Stromal cell of bone marrow (primary cell): ENCODE results near the gene CHD9NB.

Source experiments
- DNase-seq: peaks from one replicate; pipeline ENCODE4 v3.0.0-alpha.2; 2012; ENCODE audit warnings: low read depth

Gene CHD9NB

GRCh38 chr16:53031323-53031942 is 21.3 kb downstream of the CHD9NB start:
- no peak for DNase-seq

DNA sequence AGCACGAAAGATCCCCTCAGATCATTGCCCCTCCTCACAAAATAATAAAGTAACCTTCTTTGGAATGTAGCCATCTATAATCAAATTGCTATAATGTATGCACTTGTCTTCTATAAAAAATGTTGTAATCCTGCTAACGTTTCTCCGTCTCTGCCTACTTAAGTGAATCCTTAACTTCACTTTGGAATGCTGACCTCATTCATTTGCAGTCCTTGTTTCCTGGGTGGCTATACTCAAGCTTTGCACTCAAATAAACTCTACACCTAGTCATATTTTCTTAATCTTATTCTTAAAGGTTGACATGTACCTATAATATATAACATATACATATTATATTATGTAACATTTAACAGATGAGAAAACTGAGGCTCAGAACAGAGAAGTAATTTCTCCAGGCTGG is 22.7 kb downstream of the CHD9NB start:
- DNase-seq: no peak

- no peak for DNase-seq
Observed at GRCh38 chr16:53024045-53024444, 28.7 kb downstream of the CHD9NB start.

- DNase-seq: peak; percentile 13
Observed at GRCh38 chr16:53022374-53022773, 30.3 kb downstream of the CHD9NB start.

DNA sequence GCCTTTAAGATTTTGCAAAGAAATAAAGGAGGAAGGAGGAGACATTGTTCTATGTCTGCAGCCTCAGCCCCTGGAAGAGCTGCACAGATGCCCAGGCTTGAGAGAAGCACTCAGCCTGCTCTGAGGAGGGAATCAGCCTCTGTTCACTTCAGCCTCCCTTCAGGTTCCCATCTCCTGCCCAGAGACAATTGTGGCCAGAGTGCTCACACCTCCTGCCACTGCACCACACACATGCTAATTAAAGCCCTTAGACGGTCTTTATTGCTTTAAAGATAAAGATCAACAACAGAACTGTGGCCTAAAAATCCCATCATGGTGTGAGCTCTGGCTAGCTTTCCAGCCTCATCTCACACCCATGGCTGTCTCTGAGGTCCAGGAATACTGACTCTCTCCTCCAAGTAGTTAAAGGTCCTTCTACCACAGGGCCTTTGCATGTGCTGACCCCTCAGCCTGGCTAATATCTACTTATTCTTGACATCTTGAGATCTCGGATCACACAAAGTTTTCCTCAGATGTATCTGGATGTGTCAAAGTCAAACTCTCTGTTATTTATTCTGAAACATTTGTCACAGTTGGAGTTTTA is 33.8 kb downstream of the CHD9NB start:
- no peak for DNase-seq

DNA sequence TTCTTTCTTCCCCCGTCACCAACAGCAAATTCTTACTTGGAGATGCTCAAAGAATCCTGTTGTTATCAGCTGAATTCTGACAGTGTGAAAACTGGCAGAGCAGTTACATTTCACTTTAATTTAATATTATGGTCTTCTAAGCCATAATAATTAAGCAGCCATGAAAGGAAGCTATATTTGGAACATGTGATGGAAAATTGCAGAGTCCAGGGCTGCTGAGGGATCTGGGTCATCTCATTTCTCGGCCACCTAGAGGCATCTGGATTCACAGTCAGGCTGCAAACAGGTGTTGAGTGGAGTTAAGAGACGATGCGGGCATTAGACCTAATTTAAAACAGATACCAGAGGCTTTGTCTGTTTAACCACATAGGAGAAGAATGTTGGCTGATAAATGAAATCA is 38.4 kb downstream of the CHD9NB start:
- DNase-seq: no peak

DNA sequence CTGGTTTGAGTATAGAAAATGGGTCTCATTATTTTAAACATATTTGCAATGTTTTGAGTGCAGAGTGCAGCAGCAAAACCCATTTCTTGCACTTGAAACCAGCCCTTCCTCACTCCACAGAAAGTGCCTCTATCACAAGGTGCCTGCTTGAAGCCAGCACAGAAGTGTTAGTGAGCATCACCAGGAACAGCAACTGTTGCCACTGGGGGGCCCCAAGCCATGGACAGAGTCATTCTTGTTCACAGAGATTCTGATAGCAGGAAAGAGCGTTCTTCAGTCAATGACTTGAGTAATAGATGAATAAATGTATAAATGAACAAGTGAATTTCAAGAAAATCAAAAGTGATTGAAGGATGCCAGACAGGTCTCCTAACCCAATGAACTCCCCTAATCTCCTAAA is 45.6 kb downstream of the CHD9NB start:
- no peak for DNase-seq

GRCh38 chr16:52997922-52998321 is 54.8 kb downstream of the CHD9NB start:
- DNase-seq: no peak

- no peak for DNase-seq
Observed at GRCh38 chr16:52994942-52995341, 57.8 kb downstream of the CHD9NB start.

- DNase-seq: no peak
Observed at GRCh38 chr16:52993179-52993578, 59.5 kb downstream of the CHD9NB start.

- no peak for DNase-seq
Observed at GRCh38 chr16:52991572-52991971, 61.1 kb downstream of the CHD9NB start.
